Keratinocyte (primary cell): ENCODE results near the gene SAG.

ENCODE experiments used
- EZH2 ChIP-seq: IDR thresholded peaks from one replicate; pipeline ENCODE4 v1.6.1; 2012; ENCODE audit warnings: inconsistent platforms, mild to moderate bottlenecking, low read length, moderate library complexity
- TF ChIP-seq, protein P1 (sequence below), 3 experiments: IDR thresholded peaks in 1 of 3; conservative IDR thresholded peaks in 1 of 3; optimal IDR thresholded peaks in 1 of 3; 2 replicates in 2 of 3; 3 replicates in 1 of 3; pipeline versions ENCODE3 to v1.5.1; 2011; ENCODE audit warnings: low read length in 3 of 3, mild to moderate bottlenecking in 3 of 3, moderate library complexity in 2 of 3, control low read depth in 1 of 3, inconsistent platforms in 1 of 3; ENCODE audit not compliant: insufficient read depth in 2 of 3; ENCODE audit errors: extremely low read depth in 1 of 3

DNA sequence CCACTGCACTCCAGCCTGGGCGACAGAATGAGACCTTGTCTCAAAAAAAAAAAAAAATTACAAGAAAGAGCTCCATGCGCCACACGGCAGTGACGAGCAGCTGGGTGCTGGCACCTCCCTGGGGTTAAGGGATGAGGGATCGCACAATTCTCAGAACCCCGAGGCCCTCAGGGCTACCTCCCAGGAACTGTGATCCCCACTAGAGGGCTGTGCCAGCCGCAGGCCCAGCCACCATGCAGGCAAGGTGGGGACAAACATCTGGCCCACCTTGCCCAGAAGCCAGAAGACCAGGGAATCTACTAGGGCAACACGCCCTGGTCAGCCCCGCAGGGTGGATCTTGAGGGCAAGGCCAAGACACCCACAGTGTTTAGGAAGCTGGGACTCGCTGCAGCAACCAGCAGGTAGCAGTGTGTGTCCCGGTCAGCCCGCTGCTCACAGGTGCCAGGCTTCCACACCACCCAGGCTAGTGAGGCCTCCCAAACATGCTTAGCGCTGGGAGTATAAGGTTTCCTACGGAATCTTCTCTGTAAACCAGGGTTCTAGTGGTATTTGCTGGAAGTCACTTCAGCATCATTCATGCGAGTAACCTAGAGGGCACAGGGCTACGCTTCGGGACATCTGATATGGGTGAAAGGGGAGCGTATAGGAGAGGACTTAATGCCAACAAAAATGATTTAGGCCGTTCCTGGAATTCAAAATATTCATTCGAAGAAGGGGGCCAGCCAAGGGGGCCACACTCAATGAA, 6.7 kb downstream of the SAG start:
- TF ChIP-seq, protein P1, sequence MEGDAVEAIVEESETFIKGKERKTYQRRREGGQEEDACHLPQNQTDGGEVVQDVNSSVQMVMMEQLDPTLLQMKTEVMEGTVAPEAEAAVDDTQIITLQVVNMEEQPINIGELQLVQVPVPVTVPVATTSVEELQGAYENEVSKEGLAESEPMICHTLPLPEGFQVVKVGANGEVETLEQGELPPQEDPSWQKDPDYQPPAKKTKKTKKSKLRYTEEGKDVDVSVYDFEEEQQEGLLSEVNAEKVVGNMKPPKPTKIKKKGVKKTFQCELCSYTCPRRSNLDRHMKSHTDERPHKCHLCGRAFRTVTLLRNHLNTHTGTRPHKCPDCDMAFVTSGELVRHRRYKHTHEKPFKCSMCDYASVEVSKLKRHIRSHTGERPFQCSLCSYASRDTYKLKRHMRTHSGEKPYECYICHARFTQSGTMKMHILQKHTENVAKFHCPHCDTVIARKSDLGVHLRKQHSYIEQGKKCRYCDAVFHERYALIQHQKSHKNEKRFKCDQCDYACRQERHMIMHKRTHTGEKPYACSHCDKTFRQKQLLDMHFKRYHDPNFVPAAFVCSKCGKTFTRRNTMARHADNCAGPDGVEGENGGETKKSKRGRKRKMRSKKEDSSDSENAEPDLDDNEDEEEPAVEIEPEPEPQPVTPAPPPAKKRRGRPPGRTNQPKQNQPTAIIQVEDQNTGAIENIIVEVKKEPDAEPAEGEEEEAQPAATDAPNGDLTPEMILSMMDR (optimal IDR thresholded peaks at IDR 0.05 in 1 of 3, IDR thresholded peaks at IDR 0.05 in 1 of 3, conservative IDR thresholded peaks at IDR 0.05 in 1 of 3; ENCODE audit: extremely low read depth in 1 of 3, insufficient read depth in 2 of 3, low read length in 3 of 3), result no peak
- no peak for TF ChIP-seq EZH2
